NCI-H460 (cell line): Measurements from ENCODE around the gene PTPN23. TPM values are rescaled to one million over a fixed set of nuclear protein-coding genes. Genes with fewer than 3 reads are reported as not detected.

ENCODE experiments used
- DNase-seq: peaks from one replicate; pipeline ENCODE4 v3.0.0-alpha.2; 2016; ENCODE audit warnings: low read depth; ENCODE audit errors: extremely low read depth
- total RNA-seq: library from RNA; depleted of rRNA; stranded (reverse); fragments of >200 nt; shearing (Covaris generic); gene quantifications from 2 replicates; pipeline ENCODE4 v1.2.3, GENCODE V29; 2014

The PTPN23 gene
- total RNA-seq, 1 experiment from 2014 or later: 9.5 TPM

- DNase-seq: no peak
These were observed 9.7 kb upstream of the PTPN23 start for GRCh38 chr3:47370887-47371697.

GRCh38 chr3:47374587-47374986 is 6.2 kb upstream of the PTPN23 start:
- DNase-seq: no peak

DNA sequence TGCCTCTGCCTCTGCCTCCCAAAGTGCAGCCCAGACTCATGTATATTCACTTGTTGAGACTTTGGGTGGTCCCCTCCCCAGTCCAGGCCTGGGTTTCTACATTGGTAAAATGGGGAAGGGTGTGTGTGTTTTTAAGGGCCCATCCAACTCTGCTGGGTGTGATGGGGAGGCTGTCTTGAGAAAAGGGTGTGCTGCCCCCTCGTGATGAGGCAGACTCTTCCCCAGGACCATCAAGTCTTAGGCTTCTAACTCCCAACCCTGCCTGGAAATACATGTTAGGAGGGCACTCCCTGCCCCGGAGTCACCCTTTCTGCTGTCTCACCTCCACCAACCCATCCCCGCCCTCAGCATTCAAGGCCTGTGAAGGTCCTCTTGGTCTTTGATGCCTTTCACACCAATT is 4.4 kb upstream of the PTPN23 start:
- no peak for DNase-seq

GRCh38 chr3:47377186-47377585 is 3.6 kb upstream of the PTPN23 start:
- DNase-seq: no peak

- no peak for DNase-seq
These were observed 2.0 kb upstream of the PTPN23 start for GRCh38 chr3:47378869-47379268.

DNA sequence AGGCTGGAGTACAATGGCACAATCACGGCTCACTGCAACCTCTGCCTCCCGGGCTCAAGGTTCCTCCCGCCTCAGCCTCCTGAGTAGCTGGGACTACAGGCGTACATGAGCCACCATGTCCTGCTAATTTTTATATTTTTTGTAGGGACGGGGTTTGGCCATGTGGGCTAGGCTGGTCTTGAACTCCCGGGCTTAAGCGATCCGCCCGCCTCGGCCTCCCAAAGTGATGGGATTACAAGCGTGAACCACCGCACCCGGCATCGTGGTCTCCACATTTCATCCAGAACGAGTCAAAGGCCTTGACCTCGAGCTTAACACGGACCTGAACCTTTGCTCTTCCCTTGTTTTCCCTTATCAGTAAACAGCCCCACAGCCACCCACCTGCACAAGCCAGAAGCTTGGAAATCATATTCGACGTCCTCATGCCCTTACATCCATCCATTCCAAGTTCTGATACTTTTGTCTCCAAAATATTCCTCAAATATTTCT is 1.4 kb upstream of the PTPN23 start:
- DNase-seq: no peak

DNA sequence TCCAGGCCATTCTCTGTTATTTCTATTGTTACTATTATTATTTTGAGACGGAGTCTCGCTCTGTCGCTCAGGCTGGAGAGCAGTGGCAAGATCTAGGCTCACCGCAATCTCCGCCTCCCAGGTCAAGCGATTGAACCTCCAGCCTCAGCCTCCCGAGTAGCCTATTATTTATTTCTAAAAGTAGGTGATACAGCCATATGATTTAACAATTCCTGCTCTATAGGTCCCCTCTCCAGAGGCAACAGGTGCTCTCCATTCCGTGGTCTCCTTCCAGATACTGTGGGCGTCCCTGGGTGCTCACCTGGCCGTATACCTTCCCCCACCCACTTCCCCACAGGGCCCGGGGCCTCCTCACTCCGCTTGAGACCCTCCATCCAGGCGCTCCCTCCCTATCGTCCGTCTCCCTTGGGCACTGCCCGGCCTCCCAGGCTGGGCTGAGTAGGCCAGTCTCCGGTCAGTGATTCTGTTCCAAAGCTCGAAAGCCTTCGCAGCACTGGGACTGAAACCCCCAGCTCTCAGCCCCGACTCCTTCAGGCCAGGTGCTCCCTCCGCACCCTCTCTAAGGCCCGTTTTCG is 708 bp upstream of the PTPN23 start:
- no peak for DNase-seq

- DNase-seq: peak; percentile 68
These were observed 716 bp downstream of the PTPN23 start for GRCh38 chr3:47381317-47382157.

DNA sequence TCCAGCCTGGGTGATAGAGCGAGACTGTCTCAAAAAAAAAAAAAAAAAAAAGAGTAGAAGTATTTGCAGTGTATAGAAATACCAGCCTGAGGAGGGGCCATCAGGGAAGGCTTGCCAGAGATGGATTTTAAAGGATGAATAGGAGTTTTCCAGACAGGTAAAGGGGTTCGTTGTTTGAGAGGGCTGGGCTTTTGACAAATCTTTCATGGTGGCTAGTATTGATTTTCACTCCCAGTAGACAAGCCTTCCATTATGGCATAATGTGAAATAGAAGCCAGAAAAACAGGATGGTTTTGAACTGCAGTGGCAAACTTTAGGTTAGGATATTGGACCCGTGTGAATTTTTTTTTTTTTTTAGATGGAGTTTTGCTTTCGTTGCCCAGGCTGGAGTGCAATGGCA is 3.6 kb downstream of the PTPN23 start:
- DNase-seq: no peak

- DNase-seq: no peak
These were observed 4.2 kb downstream of the PTPN23 start for GRCh38 chr3:47385007-47385406.

DNA sequence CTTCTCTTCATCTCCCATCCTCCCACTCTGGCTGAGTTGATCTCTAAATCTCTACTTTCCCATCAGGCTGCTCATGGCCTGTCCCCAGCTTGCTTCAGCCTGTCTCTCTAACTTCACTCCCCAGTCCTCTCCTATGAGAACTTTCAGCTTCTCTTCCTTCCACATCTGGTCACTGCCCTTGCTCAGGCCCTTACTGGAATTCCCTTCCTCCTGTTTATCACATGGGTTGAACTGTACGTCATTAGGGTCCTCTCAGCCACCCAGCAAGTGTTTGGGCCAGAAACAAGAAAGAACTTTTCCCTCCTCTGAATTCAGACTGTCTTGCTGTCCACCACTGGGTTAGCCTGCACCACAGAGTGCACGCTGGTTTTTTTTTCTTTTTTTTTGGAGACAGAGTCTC is 5.0 kb downstream of the PTPN23 start:
- no peak for DNase-seq

- DNase-seq: no peak
These were observed 12.1 kb downstream of the PTPN23 start for GRCh38 chr3:47392933-47393332.

- no peak for DNase-seq
These were observed 13.5 kb downstream of the PTPN23 start for GRCh38 chr3:47394140-47394870.

DNA sequence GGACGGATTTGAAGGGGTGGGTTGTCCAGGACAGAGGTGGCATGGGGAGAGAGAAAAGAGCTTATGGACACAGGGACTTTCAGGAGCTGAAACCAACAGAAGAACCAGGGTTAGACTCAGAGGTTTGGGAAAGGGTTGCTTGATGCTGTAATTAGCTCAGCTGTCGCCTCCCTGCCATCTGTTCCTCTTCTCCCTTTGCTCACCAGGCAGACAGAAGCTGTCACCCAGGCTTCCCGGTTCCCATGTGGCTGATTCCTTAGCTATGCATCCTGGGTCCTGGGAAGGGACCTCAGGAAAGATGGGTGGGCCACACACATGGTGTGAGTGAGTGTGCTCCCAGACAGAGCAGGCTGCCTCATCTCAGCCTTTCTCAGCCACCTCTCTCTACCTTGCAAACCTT is 14.1 kb downstream of the PTPN23 start:
- DNase-seq: no peak

- no peak for DNase-seq
These were observed 17.4 kb downstream of the PTPN23 start for GRCh38 chr3:47398228-47398627.

DNA sequence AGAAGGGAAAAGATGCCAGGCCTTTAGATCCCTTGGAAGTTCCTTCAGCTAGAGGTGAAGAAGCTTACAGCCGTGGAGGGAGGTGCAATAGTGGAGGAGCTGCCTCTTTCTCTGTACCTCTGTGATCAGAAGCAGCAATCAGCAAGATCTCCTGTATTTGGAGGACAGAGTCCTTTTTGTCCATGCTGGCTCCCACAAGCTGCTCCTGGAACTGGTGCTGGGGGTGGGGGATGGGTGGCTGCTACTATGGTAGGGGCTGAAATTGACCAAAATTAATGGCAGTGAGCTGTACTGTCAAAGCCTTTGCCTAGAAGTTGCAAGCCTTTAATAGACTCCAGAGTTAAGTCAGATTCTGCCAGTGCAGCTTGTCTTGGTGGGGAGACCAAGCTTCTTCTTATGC is 18.2 kb downstream of the PTPN23 start:
- DNase-seq: no peak

DNA sequence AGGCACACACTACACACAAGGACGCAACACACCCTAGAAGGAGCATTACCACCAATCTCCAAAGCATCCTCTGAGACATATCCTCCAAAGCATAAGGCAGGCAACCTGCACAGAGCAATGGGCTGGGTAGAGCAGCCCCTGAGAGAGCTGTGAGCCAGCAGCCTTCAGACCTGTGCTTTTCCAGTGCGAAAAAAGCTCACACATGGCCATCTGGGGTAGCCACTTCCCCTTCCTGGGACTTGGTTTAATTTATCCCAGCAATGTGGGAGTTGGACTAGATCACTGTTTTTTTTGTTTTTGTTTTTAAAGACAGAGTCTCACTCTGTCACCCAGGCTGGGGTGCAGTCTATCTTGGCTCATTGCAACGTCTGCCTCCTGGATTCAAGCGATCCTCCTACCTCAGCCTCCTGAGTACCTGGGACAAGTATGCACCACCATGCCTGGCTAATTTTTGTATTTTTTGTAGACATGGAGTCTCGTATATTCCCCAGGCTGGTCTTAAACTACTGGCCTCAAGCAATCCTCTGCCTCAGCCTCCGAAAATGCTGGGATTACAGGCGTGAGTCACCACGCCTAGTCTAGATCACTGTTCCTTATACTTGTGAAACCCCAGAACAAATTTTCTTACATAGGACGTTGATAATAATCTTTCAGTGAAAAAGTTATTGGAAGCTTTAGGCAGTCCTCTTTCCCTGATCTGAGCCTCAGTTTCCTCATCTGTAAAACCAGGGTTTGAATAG is 18.9 kb downstream of the PTPN23 start:
- DNase-seq: no peak

DNA sequence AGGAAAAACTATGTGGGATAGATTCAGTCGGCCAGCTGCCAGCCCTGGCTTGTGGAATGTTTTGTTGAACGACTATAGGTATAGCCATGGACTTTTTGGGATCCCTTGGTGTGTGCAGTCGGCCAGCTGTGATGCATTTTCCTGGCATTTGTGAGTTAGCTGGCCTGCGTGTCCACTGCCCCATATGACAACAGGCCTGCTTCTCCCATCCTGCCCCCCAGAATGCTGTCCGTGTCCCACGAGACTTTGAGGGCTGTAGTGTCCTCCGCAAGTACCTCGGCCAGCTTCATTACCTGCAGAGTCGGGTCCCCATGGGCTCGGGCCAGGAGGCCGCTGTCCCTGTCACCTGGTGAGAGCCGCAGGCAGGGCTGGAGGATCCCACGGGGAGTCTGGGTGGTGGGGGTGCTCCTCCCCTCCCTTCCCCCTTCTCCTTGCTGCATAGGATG is 23.6 kb downstream of the PTPN23 start:
- DNase-seq: no peak

- no peak for DNase-seq
These were observed 24.4 kb downstream of the PTPN23 start for GRCh38 chr3:47404955-47405790.
